ENCODE data around the gene DIAPH3. TPM values are rescaled to one million over a fixed set of nuclear protein-coding genes. Genes with fewer than 3 reads are reported as not detected.
"Not testable (repeated sequence)": the region's sequence is repeated elsewhere in the genome, so short reads cannot be mapped to it uniquely, and the experiment has no call there.

DIAPH3 gene
- total and polyA plus RNA-seq, 4 donors, result 0.35 to 6.7 (median 1.1) TPM

DNA sequence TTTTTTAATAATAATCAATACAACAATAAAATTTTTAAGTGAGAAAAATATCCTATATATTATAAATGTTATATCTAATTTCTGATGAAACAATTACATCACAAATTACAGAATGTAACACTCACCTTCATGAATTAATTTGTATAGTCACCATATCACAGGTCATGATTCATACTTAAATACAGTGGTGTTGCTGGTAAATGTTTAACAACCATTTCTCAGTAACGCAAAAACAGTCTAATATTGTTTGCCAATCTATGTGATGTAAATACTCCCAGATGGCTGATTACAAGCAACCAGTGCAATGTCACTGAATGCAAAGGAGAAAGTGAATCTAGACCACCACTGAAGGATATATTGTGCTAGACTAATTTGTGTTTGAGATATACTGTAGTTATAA lies 97.5 kb downstream of the DIAPH3 start:
- 91% methylated on average over 1 of the region's 1 CpG for WGBS, 2 donors
- no peaks in the 10 kb centered on the region for H3K4me1 ChIP-seq (ENCODE audit: control insufficient read depth in 5 of 5, insufficient read depth in 5 of 5, low read length in 5 of 5)
- H3K27me3 ChIP-seq (ENCODE audit: control insufficient read depth in 3 of 3, insufficient read depth in 3 of 3, low read length in 2 of 3), result no peaks in the 10 kb centered on the region
- H3K27ac ChIP-seq (ENCODE audit: low read depth in 1 of 2, low read length in 1 of 2), result no peak overlapping the region
- no peak overlapping the region for H3K9ac ChIP-seq (ENCODE audit: insufficient read depth in 1 of 2, low read length in 2 of 2)
- TF ChIP-seq, protein P1, sequence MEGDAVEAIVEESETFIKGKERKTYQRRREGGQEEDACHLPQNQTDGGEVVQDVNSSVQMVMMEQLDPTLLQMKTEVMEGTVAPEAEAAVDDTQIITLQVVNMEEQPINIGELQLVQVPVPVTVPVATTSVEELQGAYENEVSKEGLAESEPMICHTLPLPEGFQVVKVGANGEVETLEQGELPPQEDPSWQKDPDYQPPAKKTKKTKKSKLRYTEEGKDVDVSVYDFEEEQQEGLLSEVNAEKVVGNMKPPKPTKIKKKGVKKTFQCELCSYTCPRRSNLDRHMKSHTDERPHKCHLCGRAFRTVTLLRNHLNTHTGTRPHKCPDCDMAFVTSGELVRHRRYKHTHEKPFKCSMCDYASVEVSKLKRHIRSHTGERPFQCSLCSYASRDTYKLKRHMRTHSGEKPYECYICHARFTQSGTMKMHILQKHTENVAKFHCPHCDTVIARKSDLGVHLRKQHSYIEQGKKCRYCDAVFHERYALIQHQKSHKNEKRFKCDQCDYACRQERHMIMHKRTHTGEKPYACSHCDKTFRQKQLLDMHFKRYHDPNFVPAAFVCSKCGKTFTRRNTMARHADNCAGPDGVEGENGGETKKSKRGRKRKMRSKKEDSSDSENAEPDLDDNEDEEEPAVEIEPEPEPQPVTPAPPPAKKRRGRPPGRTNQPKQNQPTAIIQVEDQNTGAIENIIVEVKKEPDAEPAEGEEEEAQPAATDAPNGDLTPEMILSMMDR (IDR thresholded peaks at IDR 0.05; ENCODE audit: control extremely low read depth, extremely low read depth), result no peak
- no peaks in the 10 kb centered on the region for H3K36me3 ChIP-seq (ENCODE audit: control insufficient read depth in 4 of 4, insufficient read depth in 4 of 4, low read length in 4 of 4)
- no peak overlapping the region for H3K4me3 ChIP-seq
- DNase-seq (no peak), ATAC-seq (ENCODE audit: insufficient read depth, low FRiP score) (no peak)
- no peaks in the 10 kb centered on the region for H3K9me3 ChIP-seq (ENCODE audit: control insufficient read depth in 4 of 4, insufficient read depth in 3 of 4, low read length in 3 of 4)

DNA sequence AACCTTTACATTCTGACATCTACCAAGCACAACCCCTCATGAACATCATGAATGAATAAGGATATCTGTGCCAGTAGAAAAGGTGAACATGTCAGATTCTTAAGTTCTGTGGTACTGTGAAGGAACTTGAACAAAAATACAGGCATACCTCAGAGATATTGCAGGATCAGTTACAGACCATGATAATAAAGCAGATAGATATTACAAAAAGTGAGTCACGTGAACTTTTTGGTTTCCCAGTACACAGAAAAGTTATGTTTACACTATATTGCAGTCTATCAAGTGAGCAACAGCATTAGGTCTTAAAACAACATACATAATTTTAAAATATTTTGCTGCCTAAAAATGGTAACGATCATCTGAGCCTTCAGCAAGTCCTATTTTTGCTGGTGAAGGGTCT lies 101.2 kb downstream of the DIAPH3 start:
- WGBS, 2 donors, result 96 to 97% methylated on average over 2 of the region's 2 CpGs
- DNase-seq (no peak), ATAC-seq (ENCODE audit: insufficient read depth, low FRiP score) (no peak)
- Histone ChIP-seq H3K27ac (ENCODE audit: low read depth in 1 of 2, low read length in 1 of 2) (no peak overlapping the region), H3K9ac (ENCODE audit: insufficient read depth in 1 of 2, low read length in 2 of 2) (no peak overlapping the region), H3K27me3 (ENCODE audit: control insufficient read depth in 3 of 3, insufficient read depth in 3 of 3, low read length in 2 of 3) (no peaks in the 10 kb centered on the region), H3K36me3 (ENCODE audit: control insufficient read depth in 4 of 4, insufficient read depth in 4 of 4, low read length in 4 of 4) (no peaks in the 10 kb centered on the region), H3K4me3 (no peak overlapping the region), H3K4me1 (ENCODE audit: control insufficient read depth in 5 of 5, insufficient read depth in 5 of 5, low read length in 5 of 5) (no peaks in the 10 kb centered on the region), H3K9me3 (ENCODE audit: control insufficient read depth in 4 of 4, insufficient read depth in 3 of 4, low read length in 3 of 4) (peaks cover 0 to under 1% (median 0%) of the 10 kb centered on the region in 4 donors)
- TF ChIP-seq, protein P1 (IDR thresholded peaks at IDR 0.05; ENCODE audit: control extremely low read depth, extremely low read depth), result no peak

DNA sequence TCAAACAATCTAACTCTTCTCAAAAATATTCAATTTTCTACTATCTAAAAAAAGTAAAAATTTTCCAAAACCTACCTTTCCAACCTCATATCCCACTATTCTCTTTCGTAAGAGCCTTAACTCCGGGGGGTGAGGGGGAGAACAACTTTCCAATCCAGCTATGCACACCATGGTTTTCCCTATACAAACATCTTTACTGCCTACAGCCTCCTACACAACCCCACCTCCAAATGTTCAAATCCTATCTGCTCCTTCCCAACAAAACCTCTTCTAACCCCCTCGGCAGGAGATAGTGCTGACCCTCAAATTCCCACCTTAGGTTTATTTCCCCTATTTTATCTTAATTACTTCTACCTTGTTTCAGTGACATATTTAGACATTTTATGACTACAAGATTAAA lies 102.0 kb downstream of the DIAPH3 start:
- peaks cover 0 to 3% (median 0%) of the 10 kb centered on the region in 4 donors for H3K9me3 ChIP-seq (ENCODE audit: control insufficient read depth in 4 of 4, insufficient read depth in 3 of 4, low read length in 3 of 4)
- H3K27me3 ChIP-seq (ENCODE audit: control insufficient read depth in 3 of 3, insufficient read depth in 3 of 3, low read length in 2 of 3), result no peaks in the 10 kb centered on the region
- no peaks in the 10 kb centered on the region for H3K36me3 ChIP-seq (ENCODE audit: control insufficient read depth in 4 of 4, insufficient read depth in 4 of 4, low read length in 4 of 4)
- ATAC-seq (ENCODE audit: insufficient read depth, low FRiP score) (no peak), DNase-seq (no peak)
- TF ChIP-seq, protein P1 (IDR thresholded peaks at IDR 0.05; ENCODE audit: control extremely low read depth, extremely low read depth), result no peak
- no peak overlapping the region for H3K9ac ChIP-seq (ENCODE audit: insufficient read depth in 1 of 2, low read length in 2 of 2)
- no peaks in the 10 kb centered on the region for H3K4me1 ChIP-seq (ENCODE audit: control insufficient read depth in 5 of 5, insufficient read depth in 5 of 5, low read length in 5 of 5)
- H3K4me3 ChIP-seq, result no peak overlapping the region
- no peak overlapping the region for H3K27ac ChIP-seq (ENCODE audit: low read depth in 1 of 2, low read length in 1 of 2)
- WGBS, 2 donors, result 82 to 92% methylated on average over 3 of the region's 3 CpGs

DNA sequence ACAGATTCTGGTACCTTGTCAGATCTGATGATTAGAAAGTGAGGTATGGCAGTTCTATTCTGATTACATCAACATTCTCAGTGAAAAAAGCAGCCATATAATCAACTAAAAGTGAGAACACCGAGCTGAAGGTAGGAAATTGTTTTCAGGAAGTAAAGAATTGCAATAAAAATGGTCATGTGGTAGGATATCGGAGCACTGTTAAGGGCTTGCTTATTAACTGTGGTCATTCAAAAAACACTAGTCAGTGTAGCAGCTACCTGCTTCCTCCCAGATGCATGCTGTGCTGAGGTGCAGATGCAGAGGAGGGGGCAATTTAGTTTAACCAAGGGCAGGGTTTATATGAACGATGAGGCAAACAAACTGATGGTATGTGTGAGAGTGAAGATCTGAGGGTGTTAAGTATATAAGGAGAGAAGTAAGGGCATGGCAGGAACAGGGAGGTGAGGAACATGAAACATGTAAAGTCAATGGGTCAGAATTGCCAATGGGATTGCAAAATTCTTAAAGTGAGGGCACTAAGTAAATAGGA lies 111.9 kb downstream of the DIAPH3 start:
- Histone ChIP-seq H3K9me3 (ENCODE audit: control insufficient read depth in 4 of 4, insufficient read depth in 3 of 4, low read length in 3 of 4) (no peaks in the 10 kb centered on the region), H3K36me3 (ENCODE audit: control insufficient read depth in 4 of 4, insufficient read depth in 4 of 4, low read length in 4 of 4) (no peaks in the 10 kb centered on the region), H3K4me3 (no peak overlapping the region), H3K4me1 (ENCODE audit: control insufficient read depth in 5 of 5, insufficient read depth in 5 of 5, low read length in 5 of 5) (no peaks in the 10 kb centered on the region), H3K27ac (ENCODE audit: low read depth in 1 of 2, low read length in 1 of 2) (no peak overlapping the region), H3K9ac (ENCODE audit: insufficient read depth in 1 of 2, low read length in 2 of 2) (no peak overlapping the region), H3K27me3 (ENCODE audit: control insufficient read depth in 3 of 3, insufficient read depth in 3 of 3, low read length in 2 of 3) (no peaks in the 10 kb centered on the region)
- ATAC-seq (ENCODE audit: insufficient read depth, low FRiP score) (no peak), DNase-seq (no peak)
- 48 to 60% methylated on average over 3 of the region's 3 CpGs for WGBS, 2 donors
- TF ChIP-seq, protein P1 (IDR thresholded peaks at IDR 0.05; ENCODE audit: control extremely low read depth, extremely low read depth), result no peak

DNA sequence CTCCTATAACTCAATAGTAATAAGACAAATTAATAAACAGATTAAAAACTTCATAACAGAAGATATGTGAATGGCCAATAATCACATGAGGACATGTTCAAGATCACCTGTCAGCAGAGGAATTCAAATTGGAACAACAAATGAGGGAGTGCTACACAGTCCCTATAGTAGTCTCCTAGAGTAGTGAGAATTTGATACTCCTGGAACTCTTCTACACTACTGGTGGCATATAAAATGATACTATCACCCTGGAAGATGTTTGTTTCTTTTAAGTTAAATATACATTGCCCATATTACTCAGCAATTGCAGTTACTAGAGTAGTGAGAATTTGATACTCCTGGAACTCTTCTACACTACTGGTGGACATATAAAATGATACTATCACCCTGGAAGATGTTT lies 115.4 kb downstream of the DIAPH3 start:
- ATAC-seq (ENCODE audit: insufficient read depth, low FRiP score); DNase-seq; H3K9me3 ChIP-seq (ENCODE audit: control insufficient read depth in 4 of 4, insufficient read depth in 3 of 4, low read length in 3 of 4); H3K4me3 ChIP-seq; H3K36me3 ChIP-seq (ENCODE audit: control insufficient read depth in 4 of 4, insufficient read depth in 4 of 4, low read length in 4 of 4); H3K27ac ChIP-seq (ENCODE audit: low read depth in 1 of 2, low read length in 1 of 2); H3K27me3 ChIP-seq (ENCODE audit: control insufficient read depth in 3 of 3, insufficient read depth in 3 of 3, low read length in 2 of 3); H3K4me1 ChIP-seq (ENCODE audit: control insufficient read depth in 5 of 5, insufficient read depth in 5 of 5, low read length in 5 of 5); H3K9ac ChIP-seq (ENCODE audit: insufficient read depth in 1 of 2, low read length in 2 of 2): not testable (repeated sequence)
